Calu3 (cell line): ENCODE results near the gene KRCC1. TPM values are rescaled to one million over a fixed set of nuclear protein-coding genes. Genes with fewer than 3 reads are reported as not detected.
A peak's percentile ranks its signal among the peaks of the same experiment; 100 is the strongest.

Experiments
- BruUV-seq: library from RNA; stranded (reverse); fragments of 400-500 nt; replicated peaks from 2 replicates; lab custom pipeline; 2021; lab: Mats Ljungman, UMichigan
- CTCF ChIA-PET: fragments of 300-600 bp; sonication (Branson Sonifier 250); formaldehyde crosslinking; loops from one replicate; lab custom pipeline; 2022; ENCODE audit warnings: antibody characterized with exemption; lab: Charles Lee
- DNase-seq: peaks from one replicate; pipeline ENCODE4 v3.0.0; 2022
- H3K27ac Mint-ChIP-seq: one replicate; pipeline ENCODE4 v1.8.0; 2022; ENCODE audit warnings: mixed read lengths; ENCODE audit not compliant: unreplicated experiment
- H3K27me3 Mint-ChIP-seq: one replicate; pipeline ENCODE4 v1.8.0; 2022; ENCODE audit warnings: mixed read lengths; ENCODE audit not compliant: unreplicated experiment
- H3K36me3 Mint-ChIP-seq: one replicate; pipeline ENCODE4 v1.8.0; 2022; ENCODE audit warnings: mild to moderate bottlenecking, moderate library complexity, mixed read lengths; ENCODE audit not compliant: insufficient read depth, unreplicated experiment
- H3K4me1 Mint-ChIP-seq: one replicate; pipeline ENCODE4 v1.8.0; 2022; ENCODE audit warnings: mild to moderate bottlenecking, low read depth, mixed read lengths; ENCODE audit not compliant: unreplicated experiment
- H3K4me3 Mint-ChIP-seq: one replicate; pipeline ENCODE4 v1.8.0; 2022; ENCODE audit warnings: mild to moderate bottlenecking, low read depth, moderate library complexity, mixed read lengths; ENCODE audit not compliant: unreplicated experiment
- H3K9me3 Mint-ChIP-seq: one replicate; pipeline ENCODE4 v1.8.0; 2022; ENCODE audit warnings: low read depth, mixed read lengths; ENCODE audit not compliant: unreplicated experiment
- intact Hi-C: fragments of 100-400 bp; cut with micrococcal nuclease; formaldehyde crosslinking; loops from one replicate; pipeline ENCODE4 v1.10.0; 2022; ENCODE audit not compliant: unreplicated experiment
- total RNA-seq: library from RNA; stranded (reverse); gene quantifications from 2 replicates; pipeline ENCODE4 v1.2.3, GENCODE V29; 2022
- TF ChIP-seq, protein P1 (sequence below): fragments of 200-600 bp; IDR thresholded peaks from one replicate; pipeline ENCODE4 v1.8.0; 2022; ENCODE audit warnings: antibody characterized with exemption; ENCODE audit not compliant: unreplicated experiment

Gene KRCC1
- total RNA-seq, 1 experiment from 2014 or later, result 32.1 TPM

DNA sequence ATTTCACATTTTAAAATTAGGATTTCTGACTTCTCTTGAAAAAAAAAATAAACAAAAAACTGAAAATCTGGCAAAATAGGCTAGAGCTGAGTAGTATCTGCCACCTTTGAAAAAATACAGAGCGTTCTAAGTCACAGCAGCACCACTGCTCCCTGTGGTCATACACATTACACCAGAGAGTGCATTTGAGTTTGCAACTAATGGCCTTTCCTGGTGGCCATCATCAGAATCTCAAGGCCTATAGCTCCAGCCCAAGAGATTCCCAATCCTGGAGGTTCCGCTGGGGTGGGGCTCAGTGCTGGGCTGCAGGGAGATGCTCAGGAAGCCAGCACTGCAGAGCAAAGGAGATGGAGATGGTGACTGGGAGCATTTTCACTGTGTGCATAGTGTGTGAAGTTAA is 29.5 kb upstream of the KRCC1 start:
- no peaks in the 10 kb centered on the region for H3K36me3 Mint-ChIP-seq

GRCh38 chr2:88082781-88083180 is 27.2 kb upstream of the KRCC1 start:
- intact Hi-C loops, result no loop called here
- CTCF ChIA-PET, result interaction anchor here (0.9 to 1.1 kb wide), 2 partner anchors 21 to 22 kb away, joined by 5 to 7 read pairs; no protein-coding TSS in a partner anchor
- Mint-ChIP-seq H3K27ac (peak overlapping the region; percentile 75), H3K4me3 (no peak overlapping the region), H3K9me3 (no peaks in the 10 kb centered on the region), H3K27me3 (no peaks in the 10 kb centered on the region), H3K36me3 (no peaks in the 10 kb centered on the region), H3K4me1 (peaks cover 20% of the 10 kb centered on the region)
- TF ChIP-seq, protein P1, sequence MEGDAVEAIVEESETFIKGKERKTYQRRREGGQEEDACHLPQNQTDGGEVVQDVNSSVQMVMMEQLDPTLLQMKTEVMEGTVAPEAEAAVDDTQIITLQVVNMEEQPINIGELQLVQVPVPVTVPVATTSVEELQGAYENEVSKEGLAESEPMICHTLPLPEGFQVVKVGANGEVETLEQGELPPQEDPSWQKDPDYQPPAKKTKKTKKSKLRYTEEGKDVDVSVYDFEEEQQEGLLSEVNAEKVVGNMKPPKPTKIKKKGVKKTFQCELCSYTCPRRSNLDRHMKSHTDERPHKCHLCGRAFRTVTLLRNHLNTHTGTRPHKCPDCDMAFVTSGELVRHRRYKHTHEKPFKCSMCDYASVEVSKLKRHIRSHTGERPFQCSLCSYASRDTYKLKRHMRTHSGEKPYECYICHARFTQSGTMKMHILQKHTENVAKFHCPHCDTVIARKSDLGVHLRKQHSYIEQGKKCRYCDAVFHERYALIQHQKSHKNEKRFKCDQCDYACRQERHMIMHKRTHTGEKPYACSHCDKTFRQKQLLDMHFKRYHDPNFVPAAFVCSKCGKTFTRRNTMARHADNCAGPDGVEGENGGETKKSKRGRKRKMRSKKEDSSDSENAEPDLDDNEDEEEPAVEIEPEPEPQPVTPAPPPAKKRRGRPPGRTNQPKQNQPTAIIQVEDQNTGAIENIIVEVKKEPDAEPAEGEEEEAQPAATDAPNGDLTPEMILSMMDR, result no peak
- no peak for DNase-seq
- no TSS peak for BruUV-seq

More for the DNA sequence above, 29.5 kb upstream of the KRCC1 start:
- no TSS peak for BruUV-seq
- TF ChIP-seq, protein P1, result no peak
- Mint-ChIP-seq H3K27ac (no peak overlapping the region), H3K27me3 (no peaks in the 10 kb centered on the region), H3K9me3 (no peaks in the 10 kb centered on the region), H3K4me3 (no peak overlapping the region), H3K4me1 (peaks cover 20% of the 10 kb centered on the region)
- no peak for DNase-seq
- intact Hi-C loops, result no loop called here
- CTCF ChIA-PET, result no interaction called here

- no TSS peak for BruUV-seq
- H3K9me3 Mint-ChIP-seq, result no peaks in the 10 kb centered on the region
- no peak overlapping the region for H3K4me3 Mint-ChIP-seq
- CTCF ChIA-PET, result interaction anchor here (0.9 to 1.1 kb wide), 2 partner anchors 22 kb away, joined by 5 to 7 read pairs; no protein-coding TSS in a partner anchor
- TF ChIP-seq, protein P1, result no peak
- H3K4me1 Mint-ChIP-seq, result peaks cover 20% of the 10 kb centered on the region
- H3K27ac Mint-ChIP-seq, result peak overlapping the region; percentile 75
- no peaks in the 10 kb centered on the region for H3K27me3 Mint-ChIP-seq
- intact Hi-C loops, result no loop called here
- no peak for DNase-seq
- no peaks in the 10 kb centered on the region for H3K36me3 Mint-ChIP-seq
These were observed 26.5 kb upstream of the KRCC1 start for GRCh38 chr2:88081924-88082608.

GRCh38 chr2:88080545-88080944 is 25.0 kb upstream of the KRCC1 start:
- Mint-ChIP-seq H3K4me3 (no peak overlapping the region), H3K4me1 (peaks cover 27% of the 10 kb centered on the region), H3K9me3 (no peaks in the 10 kb centered on the region), H3K36me3 (no peaks in the 10 kb centered on the region), H3K27ac (no peak overlapping the region), H3K27me3 (no peaks in the 10 kb centered on the region)
- CTCF ChIA-PET, result no interaction called here
- DNase-seq, result no peak
- no TSS peak for BruUV-seq
- TF ChIP-seq, protein P1, result no peak
- intact Hi-C loops, result no loop called here
